GM19351 (cell line): Measurements from ENCODE around the gene RNF217.
"Not testable (repeated sequence)": the region's sequence is repeated elsewhere in the genome, so short reads cannot be mapped to it uniquely, and the experiment has no call there.

Source experiments
- ATAC-seq: cut with Tn5 transposase; IDR thresholded peaks from one replicate; pipeline ENCODE4 v1.9.1; 2021; ENCODE audit warnings: mild to moderate bottlenecking, moderate library complexity; ENCODE audit not compliant: unreplicated experiment

The RNF217 gene

DNA sequence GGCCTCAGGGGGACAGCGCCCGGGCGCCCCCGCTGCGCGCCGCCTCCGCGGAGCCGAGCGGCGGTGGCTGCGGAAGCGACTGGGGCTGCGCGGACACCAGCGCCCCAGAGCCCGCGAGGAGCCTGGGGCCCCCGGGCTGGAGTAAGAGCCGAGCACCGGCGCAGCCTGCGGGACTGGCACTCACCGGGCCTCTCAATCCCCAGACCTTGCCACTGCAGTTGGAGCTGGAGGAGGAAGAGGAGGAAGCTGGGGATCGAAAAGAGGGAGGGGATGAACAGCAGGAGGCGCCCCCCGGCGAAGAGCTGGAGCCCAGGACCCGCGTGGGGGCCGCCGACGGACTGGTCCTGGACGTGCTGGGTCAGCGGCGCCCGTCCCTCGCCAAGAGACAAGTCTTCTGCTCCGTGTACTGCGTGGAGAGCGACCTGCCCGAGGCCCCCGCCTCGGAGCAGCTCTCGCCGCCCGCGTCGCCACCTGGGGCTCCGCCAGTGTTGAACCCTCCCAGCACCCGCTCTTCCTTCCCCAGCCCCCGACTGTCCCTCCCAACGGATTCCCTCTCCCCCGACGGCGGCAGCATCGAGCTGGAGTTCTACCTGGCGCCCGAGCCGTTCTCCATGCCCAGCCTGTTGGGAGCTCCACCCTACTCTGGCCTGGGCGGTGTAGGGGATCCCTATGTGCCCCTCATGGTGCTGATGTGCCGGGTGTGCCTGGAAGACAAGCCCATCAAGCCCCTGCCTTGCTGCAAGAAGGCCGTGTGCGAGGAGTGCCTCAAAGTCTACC is 590 bp downstream of the RNF217 start:
- no peak for ATAC-seq

DNA sequence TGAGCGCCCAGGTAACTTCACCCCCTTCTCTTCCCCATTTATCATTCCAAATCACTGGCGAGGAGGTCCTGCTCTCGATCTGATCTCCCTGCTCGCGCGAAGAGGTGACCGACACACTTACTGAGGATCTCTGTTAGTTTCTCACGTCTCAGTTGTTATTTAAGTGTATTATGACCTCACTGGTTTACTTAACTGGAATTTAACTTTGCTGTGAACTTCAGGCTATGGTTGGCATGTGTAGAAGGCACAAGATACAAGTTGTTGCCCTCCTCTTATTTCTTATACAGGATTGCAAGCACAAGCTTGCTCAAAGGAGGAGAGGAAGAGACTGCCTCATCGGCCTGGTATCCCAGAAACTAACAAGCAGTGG is 1.2 kb downstream of the RNF217 start:
- no peak for ATAC-seq

DNA sequence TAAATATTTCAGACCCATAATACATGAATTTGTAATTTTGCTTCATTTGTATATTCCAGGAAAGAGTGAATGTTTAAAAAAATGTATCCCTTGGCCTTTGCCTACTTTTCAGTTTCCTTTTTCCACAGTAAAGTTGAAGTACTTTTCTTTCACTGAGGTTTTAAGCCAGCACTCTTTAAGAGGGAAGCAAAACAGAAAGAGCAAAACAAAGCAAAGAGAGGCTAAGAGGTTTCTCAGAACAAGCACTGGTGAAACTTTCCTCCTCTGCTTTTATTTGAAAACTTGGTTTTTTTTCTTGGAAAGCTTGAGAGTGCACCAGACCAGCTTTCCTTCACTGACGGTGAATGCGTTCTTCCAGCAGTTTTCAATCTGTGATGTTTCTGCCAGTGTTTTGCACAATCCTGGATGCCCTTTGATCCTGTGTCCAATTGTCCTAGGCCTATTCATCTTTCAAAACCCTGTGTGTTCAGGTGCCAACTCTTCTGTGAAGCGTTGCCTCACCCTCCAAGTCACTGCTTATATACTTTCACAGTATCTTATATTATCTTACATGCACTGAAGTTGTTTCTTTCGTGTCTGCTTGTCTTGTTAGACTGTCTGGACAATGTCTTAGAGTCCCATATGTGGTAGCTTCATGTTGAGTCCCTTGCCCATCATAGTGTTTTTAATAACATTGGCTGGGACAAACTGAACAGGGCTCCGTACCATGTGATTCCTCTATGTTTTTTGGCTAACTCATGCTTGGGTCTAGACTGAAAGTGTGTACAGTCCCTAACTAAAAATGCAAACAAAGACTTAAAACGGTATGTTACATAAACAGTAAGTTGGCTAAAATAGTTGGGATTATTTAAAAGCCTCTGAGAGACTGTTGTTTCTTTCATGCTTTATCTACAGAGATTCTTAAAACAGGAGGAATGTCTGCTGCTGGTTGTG is 1.9 kb downstream of the RNF217 start:
- no peak for ATAC-seq

DNA sequence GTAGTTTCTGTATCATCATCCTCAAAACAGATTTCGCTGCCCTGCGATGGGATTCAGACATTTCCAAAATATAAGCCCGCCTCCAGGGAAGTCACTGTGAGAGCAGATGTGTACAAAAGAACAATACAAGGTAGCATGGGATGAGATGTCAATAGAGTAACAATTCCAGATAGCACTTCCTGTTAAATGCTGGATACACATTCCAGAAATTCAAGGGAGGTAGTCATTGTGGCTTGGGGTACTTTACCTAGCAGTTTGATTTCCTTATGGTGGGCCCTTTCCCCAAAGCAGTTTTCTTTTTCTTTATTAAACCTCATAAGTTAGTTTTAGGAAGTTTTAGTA is 2.5 kb downstream of the RNF217 start:
- ATAC-seq, result no peak

DNA sequence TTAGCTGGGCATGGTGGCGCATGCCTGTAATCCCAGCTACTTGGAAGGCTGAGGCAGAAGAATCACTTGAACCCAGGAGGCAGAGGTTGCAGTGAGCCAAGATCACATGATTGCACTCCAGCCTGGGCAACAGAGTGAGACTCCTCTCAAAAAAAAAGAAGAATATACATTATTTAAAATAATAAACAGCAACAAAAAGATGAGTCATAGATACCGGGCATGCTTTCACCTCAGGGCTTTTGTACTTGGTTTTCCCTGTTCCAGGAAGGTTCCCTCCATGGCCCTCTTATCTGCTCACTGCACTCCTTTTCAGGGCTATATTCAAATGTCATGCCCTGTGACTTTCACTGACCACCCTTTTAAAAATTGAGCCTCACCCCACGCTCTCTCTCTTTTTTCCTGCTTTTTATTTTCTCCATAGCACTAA is 3.2 kb downstream of the RNF217 start:
- not testable (repeated sequence) for ATAC-seq

DNA sequence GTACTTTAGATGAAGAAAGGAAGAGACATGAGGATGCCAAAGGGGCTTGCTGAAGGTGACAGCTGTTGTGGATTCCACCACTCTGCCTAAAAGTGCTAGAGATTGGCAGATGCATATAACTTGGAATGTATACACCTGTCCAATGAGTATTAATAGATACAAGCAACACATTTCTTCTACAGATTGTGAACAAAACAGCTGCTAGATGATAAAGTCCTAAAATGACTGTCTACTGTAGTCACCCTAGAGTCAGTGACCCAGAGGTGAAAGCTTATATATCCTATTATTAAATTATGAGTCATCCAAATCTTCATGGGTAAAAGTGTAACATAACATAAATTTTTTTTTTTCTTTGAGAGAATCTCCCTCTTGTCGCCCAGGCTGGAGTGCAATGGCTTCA is 5.2 kb downstream of the RNF217 start:
- no peak for ATAC-seq

DNA sequence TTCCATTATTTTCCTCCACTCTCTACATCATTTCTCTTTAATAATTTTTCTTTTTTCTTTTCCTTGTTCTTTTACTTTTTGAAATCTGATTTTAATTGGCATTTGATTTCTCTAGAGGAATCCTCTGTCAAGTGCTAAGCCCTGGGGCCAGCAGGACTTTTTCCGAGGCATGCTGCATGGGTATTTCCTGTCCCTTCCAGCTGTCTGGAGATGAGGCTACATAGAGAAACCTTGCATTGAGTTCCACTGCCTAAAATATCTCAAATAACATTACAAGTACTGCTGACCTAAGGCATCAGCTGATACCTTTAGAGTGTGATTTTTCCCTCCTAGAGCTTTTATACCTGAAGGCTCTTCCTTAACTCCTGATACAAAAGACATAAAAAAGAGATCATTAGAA is 6.2 kb downstream of the RNF217 start:
- no peak for ATAC-seq

DNA sequence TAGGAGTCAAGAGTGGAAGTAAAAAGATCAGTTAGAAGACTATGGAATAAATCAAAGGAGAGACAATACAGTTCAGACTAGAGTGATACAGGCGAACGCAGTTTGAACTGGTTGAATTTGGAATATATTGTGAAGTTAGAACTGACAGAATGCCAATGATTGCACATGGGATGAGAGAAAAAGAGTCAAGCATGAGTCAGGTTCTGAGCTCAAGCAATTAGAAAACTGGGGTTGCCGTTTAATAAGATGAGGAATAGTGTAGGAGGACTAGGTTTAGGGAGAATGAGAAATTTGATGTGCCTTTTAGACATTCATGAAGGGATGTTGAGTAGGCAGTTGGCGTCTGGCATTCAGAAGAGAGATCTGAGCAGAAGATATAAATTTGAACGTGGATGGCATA is 8.0 kb downstream of the RNF217 start:
- no peak for ATAC-seq

DNA sequence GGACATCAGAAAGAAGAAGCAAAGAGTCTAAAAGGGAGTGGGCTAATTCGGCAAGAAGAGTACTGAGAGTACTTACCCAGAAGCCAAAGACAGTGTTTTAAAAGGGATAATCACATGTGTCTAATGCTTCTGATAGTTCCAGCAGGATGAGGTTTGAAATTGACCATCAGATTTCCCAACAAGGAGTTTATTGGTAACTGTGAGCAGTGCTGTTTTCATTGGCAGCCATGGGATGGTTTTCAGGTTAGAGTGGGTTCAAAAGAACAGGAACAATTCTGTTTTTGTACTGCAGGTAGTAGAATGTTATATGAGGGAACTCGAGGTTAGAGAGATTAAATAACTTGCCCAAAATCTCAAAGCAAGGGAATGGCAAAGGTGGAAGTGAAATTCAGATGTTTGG is 8.5 kb downstream of the RNF217 start:
- no peak for ATAC-seq

DNA sequence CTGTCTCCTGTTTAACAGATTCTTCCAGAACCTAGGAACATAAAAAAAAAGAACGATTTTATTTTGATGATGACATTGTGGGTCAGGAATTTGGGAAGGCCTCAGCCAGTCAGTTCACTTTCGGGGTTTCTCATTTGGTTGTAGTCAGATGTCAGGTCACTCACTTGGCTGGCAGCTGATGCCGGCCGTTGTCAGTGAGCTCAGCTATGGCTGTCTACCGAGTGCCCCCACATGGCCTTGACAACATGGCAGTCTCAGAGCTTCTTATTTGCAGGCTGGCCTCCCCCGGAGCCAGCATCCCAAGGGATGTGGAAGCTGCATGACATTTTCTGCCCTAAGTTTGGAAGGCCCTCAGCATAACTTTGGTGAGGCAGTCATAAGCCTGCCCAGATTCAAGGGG is 11.5 kb downstream of the RNF217 start:
- no peak for ATAC-seq

DNA sequence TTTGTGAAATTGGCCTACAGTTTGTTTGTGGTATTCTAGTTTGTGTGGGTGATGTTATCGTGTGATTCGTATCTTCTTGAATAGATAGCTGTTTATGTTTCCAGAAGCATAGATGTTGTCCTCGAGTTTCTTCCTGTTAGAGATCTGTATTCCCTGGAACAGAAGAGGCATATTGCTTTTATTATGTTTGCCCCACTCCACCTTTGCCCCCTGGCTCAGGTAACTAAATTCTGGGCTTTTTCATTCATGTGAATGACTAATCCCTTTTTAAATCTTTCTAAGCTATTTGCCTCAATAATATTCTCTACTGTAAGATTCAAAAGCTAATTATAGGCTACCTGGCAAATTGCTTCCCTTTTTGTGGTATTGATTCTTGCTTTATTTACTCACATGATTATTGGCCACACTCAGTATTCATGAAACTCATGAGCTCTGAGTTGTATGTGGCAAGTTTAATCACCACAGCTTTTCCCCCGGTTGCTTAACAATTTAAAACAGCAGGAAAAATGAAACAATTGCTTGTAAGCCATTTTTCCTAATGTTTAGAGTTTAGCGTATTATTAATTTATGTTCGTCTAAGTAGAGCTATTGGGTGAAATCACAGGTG is 12.6 kb downstream of the RNF217 start:
- no peak for ATAC-seq

DNA sequence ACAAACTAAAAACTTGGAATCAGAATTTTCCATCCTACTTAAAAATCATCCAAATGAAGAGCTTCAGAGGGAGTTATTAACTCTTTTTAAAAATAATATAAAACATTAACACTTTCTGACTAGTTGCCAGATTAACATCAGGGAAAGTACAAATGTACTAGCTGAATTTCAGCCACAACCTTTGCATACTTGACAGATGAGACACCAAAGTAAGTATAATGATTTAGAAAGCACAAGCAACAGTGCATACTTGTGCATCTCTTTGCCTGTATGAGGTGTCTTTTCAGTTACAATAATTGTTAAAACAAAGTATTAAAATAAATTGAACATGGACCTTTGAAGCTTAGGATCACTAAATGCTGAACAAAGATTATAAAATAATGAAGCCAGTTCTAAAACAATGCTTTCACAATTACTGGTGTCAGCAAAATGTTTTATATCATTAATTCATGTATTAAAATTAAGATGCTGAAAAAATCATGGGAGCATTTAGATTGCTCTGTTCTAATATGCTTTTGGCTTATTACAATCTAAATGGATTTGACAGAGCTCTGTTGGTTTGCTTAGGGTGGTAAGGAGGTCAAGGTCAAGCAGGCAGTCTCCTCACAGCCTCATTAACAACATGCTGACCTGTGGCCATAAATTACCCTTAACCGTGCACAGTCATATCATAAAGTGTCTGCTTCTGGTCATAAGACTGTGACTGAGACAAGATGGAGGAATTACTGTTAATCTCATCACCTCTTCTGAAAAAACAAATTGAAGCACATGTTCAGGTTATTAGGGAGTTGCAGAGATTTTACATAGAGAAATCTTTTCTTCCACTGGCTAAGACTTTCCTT is 15.1 kb downstream of the RNF217 start:
- ATAC-seq, result no peak

DNA sequence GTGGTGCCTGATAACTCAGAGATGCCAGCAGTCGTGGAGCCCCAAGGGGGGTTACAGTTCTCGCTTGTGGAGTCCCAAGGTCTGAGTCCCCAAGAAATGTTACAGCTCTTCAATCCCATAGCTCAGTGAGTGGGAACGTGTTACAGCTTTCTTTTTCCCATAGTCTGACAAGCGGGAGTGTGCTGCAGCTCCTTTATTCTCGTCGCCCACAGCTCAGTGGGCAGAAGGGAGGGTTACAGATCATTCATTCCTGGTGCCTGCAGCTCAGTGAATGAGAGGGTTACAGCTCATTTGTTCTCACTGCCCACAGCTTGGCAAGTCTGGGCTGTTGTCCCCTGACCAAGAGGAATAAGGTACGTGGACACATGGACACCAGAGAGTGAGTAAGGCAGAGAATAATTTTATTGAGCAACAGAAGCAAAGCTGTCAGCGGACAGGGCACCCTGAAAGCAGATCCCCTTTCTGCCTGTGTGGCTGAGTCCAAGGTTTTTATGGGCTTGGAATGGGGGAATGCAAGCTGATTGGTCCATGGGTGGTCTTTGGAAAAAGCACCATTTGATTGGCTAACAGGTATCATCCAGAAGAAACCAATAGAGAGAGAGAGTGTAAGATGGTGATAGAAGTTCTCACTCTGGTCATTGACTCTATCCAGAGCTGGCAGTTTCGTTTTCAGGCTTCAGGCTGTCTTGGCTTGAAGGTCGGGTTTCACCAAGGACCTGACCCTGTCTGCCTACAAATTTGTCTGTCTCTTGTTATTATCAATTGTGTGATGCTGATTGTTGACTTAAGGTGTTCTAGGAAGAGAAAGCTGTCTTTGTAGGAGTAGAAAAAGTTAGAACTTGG is 16.4 kb downstream of the RNF217 start:
- ATAC-seq, result no peak

DNA sequence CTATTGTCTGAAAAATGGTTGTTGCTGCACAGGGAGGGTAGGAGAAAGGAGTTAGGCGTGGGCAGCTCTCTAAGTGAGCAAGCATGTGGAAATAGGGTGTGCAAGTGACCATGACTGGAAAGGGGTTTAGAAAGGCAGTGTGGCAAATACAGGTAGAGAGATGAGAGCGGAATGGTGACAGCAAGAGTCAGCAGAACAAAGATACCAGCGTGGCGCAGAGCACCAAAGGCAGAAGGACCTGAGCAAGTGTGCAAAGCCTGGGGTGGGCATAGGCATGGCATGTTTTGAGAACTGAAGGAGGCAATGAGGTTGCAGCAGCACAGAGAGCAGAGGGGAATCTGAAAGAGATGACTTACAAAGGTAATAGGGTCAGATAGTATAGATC is 17.0 kb downstream of the RNF217 start:
- ATAC-seq, result no peak

DNA sequence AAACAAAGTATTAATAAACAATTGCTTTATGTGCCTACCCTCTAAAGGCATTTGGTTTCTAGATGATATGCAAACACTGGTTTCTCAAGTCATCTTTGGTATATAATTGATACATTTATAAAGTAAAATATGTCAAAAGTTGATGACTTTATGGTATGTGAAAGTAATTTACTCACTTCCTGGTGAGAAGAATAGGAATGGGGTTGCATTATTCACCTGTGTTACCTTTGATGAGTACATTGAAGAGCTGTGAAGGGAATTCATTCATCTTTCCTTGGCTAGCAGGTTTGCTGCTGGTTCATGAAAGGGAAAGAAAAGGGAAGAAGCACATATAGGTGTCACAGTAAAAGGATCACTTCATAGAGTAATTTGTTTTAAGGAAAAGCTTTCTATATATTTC is 20.4 kb downstream of the RNF217 start:
- no peak for ATAC-seq

DNA sequence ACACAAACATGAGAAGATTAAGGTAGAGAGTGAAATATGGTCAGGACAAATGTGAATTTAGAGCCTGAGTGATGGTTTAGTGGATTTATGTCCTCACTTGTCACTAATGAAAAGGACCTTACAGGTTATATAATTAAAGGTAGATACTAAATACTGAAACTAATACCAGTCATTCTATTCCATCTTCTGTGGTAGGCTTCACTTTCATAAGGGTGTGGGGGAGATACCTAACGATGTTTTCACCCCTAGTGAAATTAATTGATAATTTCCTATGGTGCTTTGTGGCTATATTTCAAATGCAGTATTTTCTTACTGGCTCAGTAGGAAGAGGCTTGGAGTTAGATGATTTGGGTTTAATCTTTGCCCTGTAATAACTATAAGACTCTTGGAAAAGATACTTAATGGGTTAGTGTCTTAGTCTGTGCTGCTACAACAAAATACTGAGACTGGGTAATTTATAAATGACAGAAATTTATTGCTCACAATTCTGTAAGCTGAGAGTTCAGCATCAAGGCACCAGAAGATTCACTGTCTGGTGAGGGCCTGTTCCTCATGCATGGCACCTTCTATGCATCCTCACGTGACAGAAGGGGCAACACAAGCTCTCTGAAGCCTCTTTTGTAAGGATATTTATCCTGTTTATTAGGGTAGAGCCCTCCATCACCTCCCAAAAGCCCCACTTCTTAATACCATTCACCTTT is 21.3 kb downstream of the RNF217 start:
- ATAC-seq, result peak; percentile 44

DNA sequence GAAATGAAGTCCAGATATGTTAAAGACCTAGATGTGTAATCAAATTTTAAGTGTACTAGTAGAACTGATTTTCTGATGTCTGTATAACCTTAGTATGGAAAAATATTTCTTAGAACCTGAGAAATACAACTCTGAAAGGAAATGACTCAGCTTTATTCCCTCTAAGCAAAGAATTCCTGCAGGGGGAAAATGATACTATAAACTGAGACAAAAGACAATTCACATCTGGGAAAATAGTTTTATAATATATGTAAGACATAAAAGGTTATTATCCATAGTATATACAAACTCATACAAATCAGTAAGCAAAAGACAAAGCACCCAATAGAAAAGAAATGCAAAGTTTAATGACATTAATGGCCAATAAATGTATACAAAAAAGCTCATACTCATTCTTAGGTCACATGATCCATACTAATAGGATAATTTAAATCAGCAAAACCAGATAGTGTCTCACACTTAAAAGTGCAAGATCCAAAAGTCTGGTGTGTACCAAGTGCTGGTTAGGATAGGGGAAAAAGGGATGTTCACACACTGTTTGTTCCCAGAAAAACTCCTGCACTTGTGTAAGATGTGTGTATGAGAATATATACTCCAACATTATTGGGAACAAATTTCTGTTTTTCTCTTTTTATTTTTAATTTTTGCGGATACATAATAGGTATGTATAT is 22.6 kb downstream of the RNF217 start:
- ATAC-seq, result no peak

DNA sequence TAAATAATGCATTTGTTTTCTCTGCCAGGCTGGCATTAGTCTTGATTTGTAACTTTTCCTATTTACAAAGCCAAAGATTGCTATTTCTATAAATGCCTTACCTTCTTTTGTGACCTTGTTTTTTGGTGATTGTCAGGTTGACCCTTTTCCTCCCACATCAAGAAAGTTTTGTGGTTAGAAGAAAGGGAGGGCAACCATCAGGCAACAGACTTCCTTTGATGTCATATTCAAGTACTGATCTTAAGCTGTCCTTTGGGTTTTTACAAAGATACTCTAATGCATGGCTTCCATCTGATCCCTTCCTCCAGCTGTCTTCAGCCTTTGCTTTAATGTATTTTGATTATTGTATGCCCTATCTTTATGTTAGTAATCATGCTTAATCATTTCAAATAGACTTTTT is 23.9 kb downstream of the RNF217 start:
- no peak for ATAC-seq

DNA sequence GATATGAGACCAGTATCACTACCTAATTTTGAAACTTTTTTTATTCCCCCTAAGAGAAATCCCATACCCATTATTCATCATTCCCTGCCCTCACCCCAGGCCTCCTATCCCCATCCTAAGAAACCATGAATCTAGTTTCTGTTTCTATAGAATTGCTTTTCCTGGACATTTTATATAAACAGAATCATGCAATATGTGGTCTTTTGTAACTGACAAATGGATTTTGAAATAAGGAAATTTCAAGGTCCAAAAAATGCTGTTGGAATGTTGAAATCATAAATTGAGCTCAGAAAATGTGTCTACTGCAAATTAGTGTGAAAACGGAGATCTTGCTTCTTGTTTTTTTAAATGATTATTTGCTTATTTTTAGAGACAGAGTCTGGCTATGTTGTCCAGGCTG is 25.1 kb downstream of the RNF217 start:
- ATAC-seq, result no peak
